Bronchial epithelial cell (primary cell): ENCODE data around the gene WFS1. TPM values are rescaled to one million over a fixed set of nuclear protein-coding genes. Genes with fewer than 3 reads are reported as not detected.

Experiments
- DNase-seq: peaks from one replicate; pipeline ENCODE4 v3.0.0-alpha.2; 2010; ENCODE audit warnings: low read depth
- FAIRE-seq: peaks from 2 replicates; lab custom pipeline; 2011; peaks lifted over from hg19 to GRCh38; lab: Jason Lieb, UNC
- H3K27me3 ChIP-seq: 2 replicates; pipeline ENCODE4 v1.5.1; 2011; ENCODE audit warnings: low read length; ENCODE audit not compliant: control insufficient read depth, insufficient read depth
- H3K36me3 ChIP-seq: 2 replicates; pipeline ENCODE4 v1.5.1; 2011; ENCODE audit warnings: low read length; ENCODE audit not compliant: control insufficient read depth, insufficient read depth
- H3K4me3 ChIP-seq: 2 replicates; pipeline ENCODE4 v1.5.1; 2011; ENCODE audit warnings: mild to moderate bottlenecking, low read depth, low read length, control low read depth
- total RNA-seq: library from RNA; depleted of rRNA; stranded (reverse); fragments of >200 nt; gene quantifications from 2 replicates; pipeline ENCODE4 v1.2.1, GENCODE V29; 2014
- TF ChIP-seq, protein P1 (sequence below): IDR thresholded peaks from 2 replicates; pipeline ENCODE4 v1.5.1; 2011; ENCODE audit warnings: mild to moderate bottlenecking, moderate library complexity, low read length, control low read depth, inconsistent platforms; ENCODE audit not compliant: insufficient read depth, severe bottlenecking

The WFS1 gene
- total RNA-seq, 1 donor from 2014 or later, result 7.9 TPM

DNA sequence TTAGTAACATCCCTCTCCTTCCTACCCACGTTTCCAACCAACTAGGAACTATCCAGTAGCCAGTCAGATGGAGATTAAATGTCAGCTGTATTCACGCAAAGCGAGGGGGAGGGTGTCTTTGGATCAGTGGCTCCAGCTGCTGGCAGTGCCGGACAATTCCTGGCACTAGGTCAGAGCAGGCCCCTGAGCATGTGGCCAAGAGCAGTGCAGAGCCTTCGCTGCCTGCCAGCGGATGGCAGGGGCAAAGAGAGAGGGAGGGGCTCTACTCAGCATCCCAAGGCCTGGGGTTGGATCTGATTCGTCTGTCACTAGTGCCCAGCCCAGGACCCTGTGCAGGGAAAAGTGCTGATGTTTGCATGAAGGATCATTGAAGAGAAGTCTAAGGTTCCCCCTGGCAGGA lies 40.6 kb upstream of the WFS1 start:
- no peak for DNase-seq
- H3K36me3 ChIP-seq, result no peaks in the 10 kb centered on the region
- no peak overlapping the region for H3K4me3 ChIP-seq
- H3K27me3 ChIP-seq, result no peaks in the 10 kb centered on the region
- TF ChIP-seq, protein P1, sequence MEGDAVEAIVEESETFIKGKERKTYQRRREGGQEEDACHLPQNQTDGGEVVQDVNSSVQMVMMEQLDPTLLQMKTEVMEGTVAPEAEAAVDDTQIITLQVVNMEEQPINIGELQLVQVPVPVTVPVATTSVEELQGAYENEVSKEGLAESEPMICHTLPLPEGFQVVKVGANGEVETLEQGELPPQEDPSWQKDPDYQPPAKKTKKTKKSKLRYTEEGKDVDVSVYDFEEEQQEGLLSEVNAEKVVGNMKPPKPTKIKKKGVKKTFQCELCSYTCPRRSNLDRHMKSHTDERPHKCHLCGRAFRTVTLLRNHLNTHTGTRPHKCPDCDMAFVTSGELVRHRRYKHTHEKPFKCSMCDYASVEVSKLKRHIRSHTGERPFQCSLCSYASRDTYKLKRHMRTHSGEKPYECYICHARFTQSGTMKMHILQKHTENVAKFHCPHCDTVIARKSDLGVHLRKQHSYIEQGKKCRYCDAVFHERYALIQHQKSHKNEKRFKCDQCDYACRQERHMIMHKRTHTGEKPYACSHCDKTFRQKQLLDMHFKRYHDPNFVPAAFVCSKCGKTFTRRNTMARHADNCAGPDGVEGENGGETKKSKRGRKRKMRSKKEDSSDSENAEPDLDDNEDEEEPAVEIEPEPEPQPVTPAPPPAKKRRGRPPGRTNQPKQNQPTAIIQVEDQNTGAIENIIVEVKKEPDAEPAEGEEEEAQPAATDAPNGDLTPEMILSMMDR, result no peak
- FAIRE-seq, result no peak

DNA sequence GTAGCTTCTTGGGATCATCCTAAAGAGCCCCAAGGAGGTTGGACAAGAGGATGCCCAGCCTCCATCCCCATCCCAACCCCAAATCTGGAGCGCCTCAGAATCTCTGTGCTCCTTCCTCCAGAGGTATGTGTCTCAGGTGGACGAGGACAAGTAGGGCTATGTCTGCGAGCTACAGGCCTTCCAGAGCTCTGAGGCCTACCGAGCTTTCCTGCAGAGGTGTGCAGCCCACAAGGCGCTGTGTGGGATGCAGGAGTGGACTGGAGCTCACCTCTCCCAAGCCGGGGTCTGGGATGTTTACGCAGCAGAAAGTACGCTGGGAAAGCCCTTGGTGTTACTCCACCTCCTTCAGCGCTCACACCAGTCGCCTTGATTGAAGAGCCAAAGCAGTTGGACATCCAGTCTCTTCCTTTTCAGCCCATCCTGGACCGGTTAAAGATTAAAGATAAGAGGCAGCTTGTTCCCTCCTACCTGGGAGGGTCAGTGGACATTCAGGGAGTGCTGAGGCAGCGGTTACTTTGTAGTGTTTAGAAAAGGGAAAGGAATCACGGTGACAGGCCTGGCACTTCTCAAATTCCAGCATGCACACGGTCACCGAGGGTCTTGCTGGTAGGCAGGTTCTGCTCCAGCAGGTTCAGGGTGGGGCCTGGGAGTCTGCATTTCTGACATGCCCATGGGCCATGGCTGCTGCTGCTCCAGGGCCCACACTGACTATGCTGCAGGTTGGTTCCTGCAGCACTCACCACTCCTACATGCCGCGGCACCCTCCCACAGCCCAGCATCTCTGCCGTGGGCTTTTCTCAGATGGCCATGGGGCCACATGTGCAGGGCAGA lies 39.8 kb upstream of the WFS1 start:
- no peak for FAIRE-seq
- Histone ChIP-seq H3K4me3 (no peak overlapping the region), H3K27me3 (no peaks in the 10 kb centered on the region), H3K36me3 (no peaks in the 10 kb centered on the region)
- no peak for DNase-seq
- TF ChIP-seq, protein P1, result no peak

GRCh38 chr4:6230502-6230785 lies 39.2 kb upstream of the WFS1 start:
- no peak for DNase-seq
- no peaks in the 10 kb centered on the region for H3K36me3 ChIP-seq
- no peaks in the 10 kb centered on the region for H3K27me3 ChIP-seq
- no peak overlapping the region for H3K4me3 ChIP-seq
- TF ChIP-seq, protein P1, result no peak
- FAIRE-seq, result peak; percentile 64

- no peak overlapping the region for H3K4me3 ChIP-seq
- no peaks in the 10 kb centered on the region for H3K27me3 ChIP-seq
Observed at GRCh38 chr4:6230827-6231662, 38.6 kb upstream of the WFS1 start.

GRCh38 chr4:6231663-6232165 lies 37.9 kb upstream of the WFS1 start:
- TF ChIP-seq, protein P1, result no peak
- Histone ChIP-seq H3K4me3 (no peak overlapping the region), H3K27me3 (no peaks in the 10 kb centered on the region), H3K36me3 (no peaks in the 10 kb centered on the region)
- DNase-seq, result no peak
- no peak for FAIRE-seq

More at GRCh38 chr4:6230827-6231662, 38.6 kb upstream of the WFS1 start:
- DNase-seq (no peak), FAIRE-seq (peak; percentile 64)
- H3K36me3 ChIP-seq, result no peaks in the 10 kb centered on the region
- TF ChIP-seq, protein P1, result no peak
